PFSK-1 (cell line): Measurements from ENCODE around the gene TMTC4.

Source experiments
- FOXP2 ChIP-seq: optimal IDR thresholded peaks from 2 replicates; pipeline ENCODE3; 2011; ENCODE audit warnings: borderline replicate concordance, control low read depth, inconsistent platforms; ENCODE audit not compliant: insufficient read depth; ENCODE audit errors: extremely low read length, extremely low read depth
- POLR2AphosphoS5 ChIP-seq: IDR thresholded peaks from 2 replicates; pipeline ENCODE4 v1.6.1; 2012; ENCODE audit warnings: low read depth, mild to moderate bottlenecking, control low read depth, low read length, moderate library complexity
- REST ChIP-seq, 2 experiments: IDR thresholded peaks; 2 replicates each; pipeline versions ENCODE4 v1.6.1 to v1.8.0; 2011 to 2012; ENCODE audit warnings: low read depth in 2 of 2, low read length in 2 of 2, control low read depth in 1 of 2, inconsistent platforms in 1 of 2, mild to moderate bottlenecking in 1 of 2, moderate library complexity in 1 of 2; ENCODE audit not compliant: insufficient read depth in 1 of 2
- SIN3A ChIP-seq: IDR thresholded peaks from 2 replicates; pipeline ENCODE4 v1.6.1; 2012; ENCODE audit warnings: mild to moderate bottlenecking, low read length, moderate library complexity, borderline replicate concordance; ENCODE audit not compliant: insufficient read depth
- TAF1 ChIP-seq: IDR thresholded peaks from 2 replicates; pipeline ENCODE4 v1.6.1; 2012; ENCODE audit warnings: low read length, control low read depth, borderline replicate concordance; ENCODE audit not compliant: insufficient read depth

DNA sequence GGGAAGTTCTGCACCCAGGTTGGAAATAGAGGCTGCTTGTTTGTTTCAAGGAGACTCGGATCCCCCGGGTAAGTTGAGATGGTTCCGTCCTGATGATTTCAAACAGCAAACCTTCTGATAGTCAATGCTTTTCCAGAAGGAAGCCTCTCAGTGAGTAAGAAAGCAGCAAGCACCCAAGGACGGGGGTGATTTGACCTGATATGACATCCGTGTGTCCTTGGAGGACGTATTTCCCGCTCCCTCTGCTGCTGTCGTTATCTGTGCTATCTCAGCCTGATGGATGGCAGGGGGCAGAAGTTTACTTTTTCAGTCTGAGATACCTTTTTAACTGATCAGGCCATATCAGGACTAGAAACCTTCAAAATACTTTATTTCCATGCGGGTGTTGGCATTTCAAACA is 80.3 kb downstream of the TMTC4 start:
- TF ChIP-seq POLR2AphosphoS5: no peak
- TF ChIP-seq REST (IDR thresholded peaks at IDR 0.05; ENCODE audit: insufficient read depth in 1 of 2, low read depth in 2 of 2, low read length in 2 of 2): no peak
- no peak for TF ChIP-seq TAF1
- no peak for TF ChIP-seq FOXP2
- TF ChIP-seq SIN3A: no peak
